ENCODE data around the gene RWDD3. TPM values are rescaled to one million over a fixed set of nuclear protein-coding genes. Genes with fewer than 3 reads are reported as not detected.

The RWDD3 gene
- total and polyA plus RNA-seq, 2 donors from 2014 or later = 18.0 to 19.7 TPM

DNA sequence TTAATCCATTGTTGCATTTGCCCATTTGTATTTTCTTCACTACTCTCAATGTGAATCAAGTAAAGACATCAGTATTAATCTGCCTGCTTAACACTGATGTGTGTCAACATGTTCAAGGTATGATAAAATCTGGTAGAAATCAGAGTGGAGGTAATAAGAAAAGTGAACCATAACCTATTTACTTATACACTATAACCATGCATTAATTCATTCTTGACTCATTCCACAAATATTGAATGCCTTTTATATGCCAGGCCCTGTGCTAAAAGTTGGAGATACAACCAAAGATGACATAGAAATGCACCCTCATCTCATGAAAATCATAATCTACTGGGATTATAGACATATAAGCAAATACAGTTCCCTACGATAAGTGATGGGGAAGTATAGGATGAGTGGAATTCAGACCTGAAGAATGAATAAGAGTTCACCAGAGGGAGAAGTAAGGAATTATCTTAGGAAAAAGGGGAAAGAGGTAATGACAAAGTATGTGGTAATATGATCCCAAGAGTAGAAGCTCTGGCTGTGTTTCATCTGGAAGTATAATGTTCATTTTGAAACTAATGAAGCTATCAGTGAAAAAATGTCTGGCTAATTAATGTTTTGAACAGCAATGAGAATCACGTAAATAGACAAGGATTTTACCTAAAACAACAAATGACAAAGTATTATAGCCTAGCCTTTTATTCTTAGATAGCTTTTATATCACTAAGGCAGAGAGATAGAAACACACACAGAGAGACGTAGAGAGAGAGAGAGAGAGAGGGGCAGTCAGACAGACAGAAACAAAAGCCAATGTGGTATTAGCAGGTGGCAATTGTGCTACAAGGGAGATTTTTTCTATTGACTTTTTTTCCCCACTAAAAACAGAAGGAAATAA, 7.0 kb upstream of the RWDD3 start:
- no peaks in the 10 kb centered on the region for H3K4me1 ChIP-seq (ENCODE audit: control insufficient read depth in 2 of 3, insufficient read depth in 2 of 3, low read depth in 1 of 3, low read length in 3 of 3)
- H3K27me3 ChIP-seq (ENCODE audit: control insufficient read depth, insufficient read depth, low read length) = no peaks in the 10 kb centered on the region
- no peak overlapping the region for H3K4me3 ChIP-seq (ENCODE audit: low read length in 3 of 3)
- no peak overlapping the region for H3K27ac ChIP-seq (ENCODE audit: low read depth in 2 of 2, low read length in 2 of 2)
- FAIRE-seq (no peak), DNase-seq (no peak)
- H3K9ac ChIP-seq (ENCODE audit: low read length in 3 of 3) = no peak overlapping the region
- no peaks in the 10 kb centered on the region for H3K9me3 ChIP-seq (ENCODE audit: control insufficient read depth in 2 of 3, insufficient read depth in 1 of 3, low read length in 3 of 3)
- H3K36me3 ChIP-seq (ENCODE audit: control insufficient read depth in 2 of 3, insufficient read depth in 3 of 3, low read length in 3 of 3) = no peaks in the 10 kb centered on the region
- intact Hi-C loops (cut with DNase I) = no loop called here
- TF ChIP-seq, protein P1, sequence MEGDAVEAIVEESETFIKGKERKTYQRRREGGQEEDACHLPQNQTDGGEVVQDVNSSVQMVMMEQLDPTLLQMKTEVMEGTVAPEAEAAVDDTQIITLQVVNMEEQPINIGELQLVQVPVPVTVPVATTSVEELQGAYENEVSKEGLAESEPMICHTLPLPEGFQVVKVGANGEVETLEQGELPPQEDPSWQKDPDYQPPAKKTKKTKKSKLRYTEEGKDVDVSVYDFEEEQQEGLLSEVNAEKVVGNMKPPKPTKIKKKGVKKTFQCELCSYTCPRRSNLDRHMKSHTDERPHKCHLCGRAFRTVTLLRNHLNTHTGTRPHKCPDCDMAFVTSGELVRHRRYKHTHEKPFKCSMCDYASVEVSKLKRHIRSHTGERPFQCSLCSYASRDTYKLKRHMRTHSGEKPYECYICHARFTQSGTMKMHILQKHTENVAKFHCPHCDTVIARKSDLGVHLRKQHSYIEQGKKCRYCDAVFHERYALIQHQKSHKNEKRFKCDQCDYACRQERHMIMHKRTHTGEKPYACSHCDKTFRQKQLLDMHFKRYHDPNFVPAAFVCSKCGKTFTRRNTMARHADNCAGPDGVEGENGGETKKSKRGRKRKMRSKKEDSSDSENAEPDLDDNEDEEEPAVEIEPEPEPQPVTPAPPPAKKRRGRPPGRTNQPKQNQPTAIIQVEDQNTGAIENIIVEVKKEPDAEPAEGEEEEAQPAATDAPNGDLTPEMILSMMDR (IDR thresholded peaks at IDR 0.05; ENCODE audit: borderline replicate concordance, extremely low read depth, insufficient read depth) = no peak

DNA sequence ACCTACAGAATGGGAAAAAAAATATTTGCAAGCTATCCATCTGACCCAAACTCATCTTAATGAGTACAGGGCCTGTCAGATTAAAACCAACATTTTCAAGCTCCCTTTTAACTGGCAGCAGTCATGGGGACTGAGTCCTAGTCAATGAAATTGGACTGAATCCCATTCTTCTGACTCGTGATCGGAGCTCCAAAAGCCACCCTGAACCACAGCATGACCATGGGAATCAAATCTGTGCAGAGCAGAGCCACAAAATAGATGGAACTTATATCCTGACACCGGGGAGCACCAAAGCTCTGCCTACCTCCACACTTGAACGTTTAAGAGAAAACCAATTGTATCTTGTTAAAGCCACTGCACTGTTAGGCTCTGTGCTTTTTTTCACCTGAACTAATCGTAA, 5.0 kb upstream of the RWDD3 start:
- no peak for FAIRE-seq
- H3K4me1 ChIP-seq (ENCODE audit: control insufficient read depth in 2 of 3, insufficient read depth in 2 of 3, low read depth in 1 of 3, low read length in 3 of 3) = no peaks in the 10 kb centered on the region

DNA sequence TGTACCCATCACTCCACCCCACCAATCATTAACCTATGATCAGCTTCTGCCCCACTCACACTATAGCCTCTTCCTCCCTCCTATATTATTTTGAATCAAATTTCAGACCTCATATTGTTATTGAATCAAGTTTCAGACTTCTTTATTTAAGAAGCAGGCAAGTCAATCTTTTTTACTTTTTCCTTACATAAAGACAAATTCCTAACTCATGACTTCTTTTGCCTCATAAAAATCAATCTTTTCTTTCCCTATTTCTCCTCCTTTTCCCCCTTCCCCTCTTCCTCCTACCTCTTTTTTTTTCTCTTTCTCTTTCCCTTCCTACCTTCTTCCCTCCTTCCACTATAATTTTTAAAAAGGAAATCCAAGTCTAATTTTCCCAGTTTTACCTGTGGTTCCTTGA, 4.3 kb upstream of the RWDD3 start:
- Histone ChIP-seq H3K27ac (ENCODE audit: low read depth in 2 of 2, low read length in 2 of 2) (no peak overlapping the region), H3K4me3 (ENCODE audit: low read length in 3 of 3) (no peak overlapping the region), H3K9ac (ENCODE audit: low read length in 3 of 3) (no peak overlapping the region), H3K27me3 (ENCODE audit: control insufficient read depth, insufficient read depth, low read length) (no peaks in the 10 kb centered on the region), H3K9me3 (ENCODE audit: control insufficient read depth in 2 of 3, insufficient read depth in 1 of 3, low read length in 3 of 3) (no peaks in the 10 kb centered on the region), H3K36me3 (ENCODE audit: control insufficient read depth in 2 of 3, insufficient read depth in 3 of 3, low read length in 3 of 3) (no peaks in the 10 kb centered on the region), H3K4me1 (ENCODE audit: control insufficient read depth in 2 of 3, insufficient read depth in 2 of 3, low read depth in 1 of 3, low read length in 3 of 3) (no peaks in the 10 kb centered on the region)
- no peak for FAIRE-seq
- no peak for DNase-seq
- intact Hi-C loops (cut with DNase I) = no loop called here
- TF ChIP-seq, protein P1 (IDR thresholded peaks at IDR 0.05; ENCODE audit: borderline replicate concordance, extremely low read depth, insufficient read depth) = no peak

More for the DNA sequence above, 5.0 kb upstream of the RWDD3 start:
- H3K27ac ChIP-seq (ENCODE audit: low read depth in 2 of 2, low read length in 2 of 2) = no peak overlapping the region
- no peak overlapping the region for H3K9ac ChIP-seq (ENCODE audit: low read length in 3 of 3)
- TF ChIP-seq, protein P1 (IDR thresholded peaks at IDR 0.05; ENCODE audit: borderline replicate concordance, extremely low read depth, insufficient read depth) = no peak
- DNase-seq = no peak
- H3K9me3 ChIP-seq (ENCODE audit: control insufficient read depth in 2 of 3, insufficient read depth in 1 of 3, low read length in 3 of 3) = no peaks in the 10 kb centered on the region
- no peaks in the 10 kb centered on the region for H3K36me3 ChIP-seq (ENCODE audit: control insufficient read depth in 2 of 3, insufficient read depth in 3 of 3, low read length in 3 of 3)
- no peak overlapping the region for H3K4me3 ChIP-seq (ENCODE audit: low read length in 3 of 3)
- H3K27me3 ChIP-seq (ENCODE audit: control insufficient read depth, insufficient read depth, low read length) = no peaks in the 10 kb centered on the region
- intact Hi-C loops (cut with DNase I) = no loop called here

Data from kidney (tissue), 14 donors.